Measurements from ENCODE around the gene TRAF1.

Gene TRAF1

DNA sequence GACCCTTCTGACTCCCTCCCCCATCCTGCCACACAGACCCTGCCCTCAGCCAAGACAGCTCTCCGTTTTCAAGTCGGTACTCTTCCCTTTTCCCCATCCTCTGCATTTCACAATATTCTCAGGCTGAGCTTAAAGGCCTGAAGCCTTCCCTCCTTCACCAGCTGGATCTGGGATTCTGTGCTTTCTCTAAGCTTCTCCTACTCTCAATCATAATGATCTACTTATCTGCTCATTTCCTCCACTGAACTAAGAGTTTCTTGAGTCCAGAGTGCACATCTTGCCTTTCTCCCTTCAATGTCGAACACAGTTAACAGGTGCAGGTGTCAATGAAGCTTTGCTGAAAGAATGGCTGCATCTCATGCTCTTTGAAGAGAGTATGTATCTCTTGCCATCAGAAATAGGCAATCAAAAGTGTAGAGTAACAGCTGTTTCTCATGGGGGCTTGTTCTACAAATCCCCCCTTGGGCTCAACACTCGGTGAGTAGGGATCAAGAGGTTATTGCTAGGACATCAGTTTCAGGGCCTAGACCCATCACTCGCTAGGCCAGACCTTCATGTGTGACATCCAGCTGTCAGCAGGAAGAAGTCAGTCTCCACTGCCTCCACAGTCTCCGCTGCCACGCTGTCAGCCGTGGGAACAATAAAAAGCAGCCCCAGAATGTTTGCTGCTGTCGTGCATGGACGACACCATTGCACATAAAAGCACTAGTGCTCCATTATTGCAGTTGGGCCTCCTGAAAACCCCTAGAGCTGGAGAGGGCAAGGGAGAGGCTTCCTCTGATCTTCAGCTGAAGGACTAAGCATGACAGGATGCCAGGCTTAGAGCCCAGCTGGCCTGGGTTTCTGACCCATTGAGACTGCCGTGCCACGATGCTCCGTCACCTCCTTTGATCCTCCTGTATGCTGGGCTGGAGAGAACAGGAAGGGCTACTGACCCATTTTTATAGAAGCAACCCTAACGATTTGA is 23.7 kb downstream of the TRAF1 start:
- TF ChIP-seq, protein P1, sequence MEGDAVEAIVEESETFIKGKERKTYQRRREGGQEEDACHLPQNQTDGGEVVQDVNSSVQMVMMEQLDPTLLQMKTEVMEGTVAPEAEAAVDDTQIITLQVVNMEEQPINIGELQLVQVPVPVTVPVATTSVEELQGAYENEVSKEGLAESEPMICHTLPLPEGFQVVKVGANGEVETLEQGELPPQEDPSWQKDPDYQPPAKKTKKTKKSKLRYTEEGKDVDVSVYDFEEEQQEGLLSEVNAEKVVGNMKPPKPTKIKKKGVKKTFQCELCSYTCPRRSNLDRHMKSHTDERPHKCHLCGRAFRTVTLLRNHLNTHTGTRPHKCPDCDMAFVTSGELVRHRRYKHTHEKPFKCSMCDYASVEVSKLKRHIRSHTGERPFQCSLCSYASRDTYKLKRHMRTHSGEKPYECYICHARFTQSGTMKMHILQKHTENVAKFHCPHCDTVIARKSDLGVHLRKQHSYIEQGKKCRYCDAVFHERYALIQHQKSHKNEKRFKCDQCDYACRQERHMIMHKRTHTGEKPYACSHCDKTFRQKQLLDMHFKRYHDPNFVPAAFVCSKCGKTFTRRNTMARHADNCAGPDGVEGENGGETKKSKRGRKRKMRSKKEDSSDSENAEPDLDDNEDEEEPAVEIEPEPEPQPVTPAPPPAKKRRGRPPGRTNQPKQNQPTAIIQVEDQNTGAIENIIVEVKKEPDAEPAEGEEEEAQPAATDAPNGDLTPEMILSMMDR (IDR thresholded peaks at IDR 0.05; ENCODE audit: extremely low read depth, insufficient read depth, missing control alignments) = no peak
- in situ Hi-C loops (cut with MboI; ENCODE audit: low pct_unique_long_range_greater_than_20kb, low sequenced_read_pairs, unreplicated experiment) = no loop called here
- DNase-seq (ENCODE audit: low spot score) = no peak

DNA sequence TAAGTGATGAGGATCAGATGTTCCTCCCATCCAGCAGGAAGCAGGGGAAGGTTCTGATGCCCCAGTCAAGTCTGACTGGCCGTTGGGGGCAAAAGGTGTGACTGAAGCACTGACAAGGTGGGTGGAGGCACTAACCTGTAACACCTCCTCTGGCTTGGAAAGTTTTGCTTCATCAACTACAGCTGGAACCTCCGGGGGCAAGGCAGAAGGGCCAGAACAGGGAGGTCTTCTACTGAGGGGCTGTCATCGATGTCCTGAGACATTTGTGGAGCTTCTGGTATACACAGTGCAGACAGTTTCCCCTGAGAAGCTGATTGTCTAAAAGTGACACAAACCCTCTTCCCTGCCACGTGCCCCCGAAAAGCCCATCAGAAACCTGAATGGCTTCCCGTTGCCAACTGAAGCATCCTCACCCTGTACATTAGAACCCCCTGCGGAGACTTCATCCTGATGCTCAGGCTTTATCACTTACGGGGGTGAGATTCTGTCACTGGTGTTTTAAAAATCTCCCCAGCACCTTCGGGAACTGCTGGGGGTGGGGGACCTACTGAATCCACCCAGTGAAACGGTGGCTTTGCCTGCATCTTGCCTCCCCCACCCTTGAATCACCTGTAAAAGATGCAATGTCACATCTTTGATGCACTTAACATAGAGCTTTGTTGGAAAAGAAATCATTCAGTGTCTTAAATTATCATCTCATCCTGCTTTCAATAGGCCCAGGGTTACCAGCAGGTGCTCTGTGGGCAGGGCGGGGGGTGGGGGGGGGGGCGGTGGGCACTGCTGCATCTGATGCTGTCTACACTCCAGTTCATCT is 24.6 kb downstream of the TRAF1 start:
- TF ChIP-seq, protein P1 (IDR thresholded peaks at IDR 0.05; ENCODE audit: extremely low read depth, insufficient read depth, missing control alignments) = no peak
- in situ Hi-C loops (cut with MboI; ENCODE audit: low pct_unique_long_range_greater_than_20kb, low sequenced_read_pairs, unreplicated experiment) = no loop called here
- no peak for DNase-seq (ENCODE audit: low spot score)

DNA sequence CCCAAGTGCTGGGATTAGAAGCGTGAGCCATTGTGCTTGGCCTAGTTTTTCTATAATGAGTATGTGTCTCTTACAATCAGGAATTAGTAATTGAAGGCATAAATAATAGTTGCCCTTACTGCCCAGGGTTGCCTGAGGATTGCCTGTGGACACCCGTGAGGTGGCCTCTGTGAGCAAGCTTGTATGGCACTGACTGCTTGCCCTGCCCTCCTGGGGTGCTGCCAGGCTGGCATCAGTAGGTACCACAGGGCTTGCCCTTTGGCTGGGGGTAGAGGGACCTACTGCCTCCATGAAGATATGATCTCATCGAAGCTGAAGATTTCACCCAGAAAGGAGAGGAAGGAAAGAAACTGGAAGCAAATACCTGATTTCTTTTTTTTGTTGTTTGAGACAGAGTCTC is 25.8 kb downstream of the TRAF1 start:
- TF ChIP-seq, protein P1 (IDR thresholded peaks at IDR 0.05; ENCODE audit: extremely low read depth, insufficient read depth, missing control alignments) = no peak
- in situ Hi-C loops (cut with MboI; ENCODE audit: low pct_unique_long_range_greater_than_20kb, low sequenced_read_pairs, unreplicated experiment) = no loop called here
- no peak for DNase-seq (ENCODE audit: low spot score)

DNA sequence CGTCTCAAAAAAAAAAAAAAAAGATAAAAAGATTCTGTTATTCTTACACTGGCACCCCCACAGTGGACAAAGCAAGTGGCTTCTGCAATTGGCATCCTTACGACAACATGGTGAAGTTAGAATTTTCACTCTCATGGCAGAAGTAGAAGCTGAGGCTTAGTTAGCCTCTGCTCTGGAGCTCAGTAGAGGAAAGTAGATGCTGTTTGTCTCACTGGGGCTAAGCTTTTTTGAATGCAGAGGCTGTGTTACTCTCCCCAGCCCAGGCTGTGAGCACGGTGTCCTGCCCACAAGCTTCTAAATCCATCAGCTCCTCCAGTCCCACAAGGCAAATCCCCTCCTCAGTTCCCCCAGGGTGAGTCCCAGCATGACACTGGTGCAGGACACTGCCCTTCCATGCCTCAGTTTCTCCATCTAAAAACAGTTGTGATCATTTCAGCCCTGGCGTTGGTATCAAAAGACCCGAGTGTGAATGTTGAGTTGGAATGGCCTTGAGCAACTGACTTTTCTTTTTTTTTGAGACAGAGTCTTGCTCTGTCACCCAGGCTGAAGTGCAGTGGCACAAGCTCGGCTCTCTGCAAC is 27.0 kb downstream of the TRAF1 start:
- in situ Hi-C loops (cut with MboI; ENCODE audit: low pct_unique_long_range_greater_than_20kb, low sequenced_read_pairs, unreplicated experiment) = no loop called here
- TF ChIP-seq, protein P1 (IDR thresholded peaks at IDR 0.05; ENCODE audit: extremely low read depth, insufficient read depth, missing control alignments) = no peak
- no peak for DNase-seq (ENCODE audit: low spot score)

DNA sequence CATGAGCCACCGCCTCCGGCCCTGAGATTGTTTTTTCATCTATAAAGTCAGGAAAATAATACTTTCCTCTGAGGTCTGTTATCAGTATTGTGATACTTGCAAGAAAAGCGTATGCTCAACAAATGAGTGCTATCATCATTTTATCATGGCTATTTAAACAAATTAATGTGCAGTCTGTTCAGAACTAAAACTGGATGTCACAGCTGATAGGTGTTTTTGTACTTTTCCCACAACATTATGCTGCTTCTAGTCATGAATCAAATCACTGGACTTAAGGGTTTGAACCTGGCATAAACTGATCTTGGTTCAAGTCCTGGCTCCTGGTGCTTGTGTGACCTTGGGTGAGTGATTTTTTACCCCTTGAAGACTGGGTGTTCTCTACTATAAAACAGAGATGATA is 28.2 kb downstream of the TRAF1 start:
- in situ Hi-C loops (cut with MboI; ENCODE audit: low pct_unique_long_range_greater_than_20kb, low sequenced_read_pairs, unreplicated experiment) = no loop called here
- TF ChIP-seq, protein P1 (IDR thresholded peaks at IDR 0.05; ENCODE audit: extremely low read depth, insufficient read depth, missing control alignments) = no peak
- DNase-seq (ENCODE audit: low spot score) = no peak

DNA sequence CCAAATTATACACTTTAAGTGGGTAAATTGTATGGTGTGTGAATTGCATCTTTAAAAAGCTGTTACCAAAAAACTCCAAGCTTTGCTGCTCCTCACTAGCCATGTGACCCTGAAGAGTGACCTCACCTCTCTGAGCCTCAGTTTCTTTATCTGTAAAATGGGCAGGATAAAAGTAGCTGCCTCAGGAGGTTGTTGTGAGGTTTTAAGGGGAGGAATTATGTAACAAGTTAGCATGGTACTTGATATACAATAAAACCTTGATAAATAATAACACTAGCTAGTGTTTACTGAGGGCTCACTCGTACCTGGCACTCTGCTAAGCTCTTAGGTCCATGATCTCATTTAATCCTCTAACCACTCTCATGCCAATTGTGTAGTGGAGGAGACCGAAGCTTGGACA is 30.6 kb downstream of the TRAF1 start:
- no peak for DNase-seq (ENCODE audit: low spot score)
- in situ Hi-C loops (cut with MboI; ENCODE audit: low pct_unique_long_range_greater_than_20kb, low sequenced_read_pairs, unreplicated experiment) = no loop called here
- TF ChIP-seq, protein P1 (IDR thresholded peaks at IDR 0.05; ENCODE audit: extremely low read depth, insufficient read depth, missing control alignments) = no peak

Data from GM13977 (cell line).